Transverse colon (tissue), 4 donors: ENCODE results near the gene NRF1.

ENCODE experiments used
- EP300 ChIP-seq: sonication (generic); formaldehyde crosslinking; IDR thresholded peaks from one replicate; pipeline ENCODE4 v1.6.1; 2017; ENCODE audit warnings: antibody characterized with exemption, low read depth
- POLR2AphosphoS5 ChIP-seq, 3 donors: sonication (generic); formaldehyde crosslinking; IDR thresholded peaks; one replicate each; pipeline ENCODE4 v1.6.1; 2016; ENCODE audit warnings: antibody characterized with exemption in 3 of 3
- TF ChIP-seq, protein P1 (sequence below), 5 experiments: fragments of 200-600 bp in 3 of 5; fragments of 450-650 bp in 2 of 5; sonication (generic) in 3 of 5; IDR thresholded peaks; 1 replicate in 2 of 5; 2 replicates in 3 of 5; pipeline ENCODE4 v1.5.1; 2016 to 2017; ENCODE audit warnings: antibody characterized with exemption in 5 of 5, inconsistent platforms in 3 of 5, mild to moderate bottlenecking in 2 of 5, moderate library complexity in 1 of 5

DNA sequence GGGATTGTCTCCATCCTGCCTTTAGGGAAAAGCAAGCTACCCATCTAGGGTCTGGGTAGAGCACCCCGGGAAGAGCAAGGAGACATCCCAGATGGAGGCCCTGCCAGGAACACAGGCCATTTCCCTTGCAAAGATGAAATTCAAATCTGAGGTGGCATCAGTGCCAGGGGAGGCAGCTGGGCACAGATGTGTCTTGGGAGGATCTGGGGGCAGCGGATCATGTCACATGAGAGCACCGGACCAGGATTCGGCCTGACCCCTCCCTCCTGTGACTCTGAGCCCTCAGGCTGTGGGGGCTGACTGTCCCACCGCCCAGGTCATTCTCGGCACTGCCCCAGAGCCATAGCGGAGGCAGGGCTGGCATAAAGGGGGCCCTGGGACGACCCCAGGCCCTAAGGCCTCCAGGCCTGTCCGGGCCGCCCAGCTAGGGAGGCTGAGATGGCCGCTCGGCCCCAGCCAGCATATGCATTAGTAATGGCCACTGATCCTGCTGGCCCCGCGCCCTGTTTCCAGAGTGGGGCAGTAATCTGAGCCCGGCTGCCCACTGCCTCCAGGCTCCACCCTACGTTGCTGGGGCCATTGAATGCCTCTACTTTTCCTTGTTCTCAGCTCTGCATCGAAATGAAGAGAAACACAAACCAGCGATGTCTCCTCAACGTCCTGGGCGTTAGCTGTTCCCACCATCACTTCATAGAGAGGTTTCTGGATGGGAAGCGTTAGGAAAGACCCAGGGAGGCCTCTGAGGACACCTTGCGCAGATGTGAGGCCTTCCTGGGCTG, 192.8 kb downstream of the NRF1 start:
- TF ChIP-seq, protein P1, sequence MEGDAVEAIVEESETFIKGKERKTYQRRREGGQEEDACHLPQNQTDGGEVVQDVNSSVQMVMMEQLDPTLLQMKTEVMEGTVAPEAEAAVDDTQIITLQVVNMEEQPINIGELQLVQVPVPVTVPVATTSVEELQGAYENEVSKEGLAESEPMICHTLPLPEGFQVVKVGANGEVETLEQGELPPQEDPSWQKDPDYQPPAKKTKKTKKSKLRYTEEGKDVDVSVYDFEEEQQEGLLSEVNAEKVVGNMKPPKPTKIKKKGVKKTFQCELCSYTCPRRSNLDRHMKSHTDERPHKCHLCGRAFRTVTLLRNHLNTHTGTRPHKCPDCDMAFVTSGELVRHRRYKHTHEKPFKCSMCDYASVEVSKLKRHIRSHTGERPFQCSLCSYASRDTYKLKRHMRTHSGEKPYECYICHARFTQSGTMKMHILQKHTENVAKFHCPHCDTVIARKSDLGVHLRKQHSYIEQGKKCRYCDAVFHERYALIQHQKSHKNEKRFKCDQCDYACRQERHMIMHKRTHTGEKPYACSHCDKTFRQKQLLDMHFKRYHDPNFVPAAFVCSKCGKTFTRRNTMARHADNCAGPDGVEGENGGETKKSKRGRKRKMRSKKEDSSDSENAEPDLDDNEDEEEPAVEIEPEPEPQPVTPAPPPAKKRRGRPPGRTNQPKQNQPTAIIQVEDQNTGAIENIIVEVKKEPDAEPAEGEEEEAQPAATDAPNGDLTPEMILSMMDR (IDR thresholded peaks at IDR 0.05): no peak
- TF ChIP-seq POLR2AphosphoS5 (IDR thresholded peaks at IDR 0.05) (no peak), EP300 (no peak)
